ENCODE results near the gene RPL37A.

Gene RPL37A

DNA sequence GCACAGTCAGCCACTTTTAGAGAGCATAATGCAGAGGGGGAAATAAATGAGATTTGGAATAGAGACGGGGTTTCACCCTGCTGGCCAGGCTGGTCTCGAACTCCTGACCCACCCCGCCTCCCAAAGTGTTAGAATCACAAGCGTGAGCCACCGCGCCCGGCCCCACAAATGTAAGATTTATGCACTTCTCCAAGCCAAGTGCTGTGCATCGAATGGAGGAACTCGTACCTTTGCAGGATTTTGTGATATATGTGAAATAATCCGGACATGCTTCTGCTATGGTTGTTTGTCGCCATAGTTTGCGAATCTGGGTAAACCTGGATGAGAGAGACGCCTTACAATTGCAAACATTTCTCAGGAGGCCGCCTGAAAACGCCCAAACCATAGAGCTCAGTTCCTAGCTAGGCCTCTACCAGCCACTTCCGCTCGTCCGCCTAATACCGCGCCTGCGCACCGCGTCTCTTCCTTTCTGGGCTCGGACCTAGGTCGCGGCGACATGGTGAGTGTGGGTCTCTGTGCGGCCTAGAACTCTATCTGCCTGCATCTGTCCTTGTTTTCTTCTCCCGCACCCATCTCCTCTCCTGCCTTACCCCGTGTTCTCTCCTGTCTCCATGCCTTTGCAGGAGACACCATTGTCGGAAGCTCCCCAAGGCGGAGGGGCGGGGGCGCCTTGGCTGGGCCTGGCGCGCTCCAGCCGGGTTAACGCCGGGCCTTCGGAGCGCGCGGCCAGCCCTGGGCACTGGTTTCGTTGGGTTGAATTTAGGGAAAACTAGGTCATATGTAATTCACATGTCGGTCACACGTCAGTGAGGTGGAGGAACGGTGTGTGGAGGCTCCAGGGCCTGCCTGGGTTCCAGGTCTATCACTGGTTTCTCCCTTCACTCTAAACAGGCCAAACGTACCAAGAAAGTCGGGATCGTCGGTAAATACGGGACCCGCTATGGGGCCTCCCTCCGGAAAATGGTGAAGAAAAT is at the start of gene RPL37A:
Gene RPL37A (plus strand): TSS at position 466 of the 974 bp plus-strand sequence. CDS start 31 bp downstream, at position 497.
- peak; percentile 75 to 85 (median 81) for DNase-seq (ENCODE audit: low read depth in 4 of 4, low spot score in 1 of 4)

DNA sequence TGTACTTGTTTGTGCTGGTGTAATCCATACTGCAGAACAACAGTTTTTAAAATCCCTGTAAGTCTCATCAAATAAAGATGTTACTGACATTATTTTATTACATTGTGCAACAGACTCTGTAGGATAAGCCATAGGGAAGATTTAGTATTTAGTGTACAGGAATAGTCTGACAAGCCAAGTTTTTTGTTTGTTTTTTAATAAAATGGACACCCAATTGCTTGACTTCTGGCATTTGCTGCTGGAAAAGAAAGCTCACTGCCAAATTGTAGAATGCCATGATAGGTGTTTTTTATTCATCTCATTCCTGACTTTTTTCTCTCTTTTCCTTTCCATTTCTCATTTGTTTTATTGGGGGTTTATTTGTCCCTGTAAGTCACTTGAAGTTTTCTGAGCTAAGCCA is 48.3 kb upstream of the RPL37A start:
- no peak for DNase-seq (ENCODE audit: low read depth in 4 of 4, low spot score in 1 of 4)

GRCh38 chr2:216450784-216451183 is 47.9 kb upstream of the RPL37A start:
- no peak for DNase-seq (ENCODE audit: low read depth in 4 of 4, low spot score in 1 of 4)

GRCh38 chr2:216453955-216454614 is 44.6 kb upstream of the RPL37A start:
- DNase-seq (ENCODE audit: low read depth in 4 of 4, low spot score in 1 of 4), result no peak

- no peak for DNase-seq (ENCODE audit: low read depth in 4 of 4, low spot score in 1 of 4)
These were observed 35.5 kb upstream of the RPL37A start for GRCh38 chr2:216463148-216463547.

GRCh38 chr2:216464104-216464720 is 34.4 kb upstream of the RPL37A start:
- DNase-seq (ENCODE audit: low read depth in 4 of 4, low spot score in 1 of 4), result no peak

DNA sequence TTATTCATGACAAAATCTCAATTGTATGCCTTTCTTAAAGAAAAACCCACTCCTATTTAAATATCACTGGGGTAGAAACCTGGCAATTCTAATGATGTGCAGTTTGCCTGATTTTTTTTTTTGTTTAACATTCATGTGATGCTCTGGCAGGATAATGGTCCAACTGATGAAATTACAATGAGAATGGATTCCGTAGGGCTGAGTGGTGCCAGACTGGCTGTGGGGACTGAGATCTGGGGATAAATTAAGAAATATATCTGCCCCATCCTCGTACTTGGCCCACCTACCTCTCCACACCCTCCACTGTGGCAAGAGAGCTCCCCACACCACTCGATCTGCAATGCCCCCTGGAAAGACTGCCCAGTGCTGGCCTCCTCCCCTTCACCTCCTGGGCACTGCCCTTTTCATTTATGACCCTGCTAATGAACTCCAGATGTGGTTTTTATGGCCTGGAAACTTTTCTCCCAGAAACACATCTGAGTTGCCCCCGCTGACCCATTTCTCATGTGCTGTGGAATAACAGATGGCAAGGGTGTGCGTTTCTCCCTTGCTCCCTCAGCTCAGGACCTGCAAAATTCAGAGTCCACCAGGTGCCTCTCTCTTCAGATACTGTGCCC is 33.0 kb upstream of the RPL37A start:
- no peak for DNase-seq (ENCODE audit: low read depth in 4 of 4, low spot score in 1 of 4)

DNA sequence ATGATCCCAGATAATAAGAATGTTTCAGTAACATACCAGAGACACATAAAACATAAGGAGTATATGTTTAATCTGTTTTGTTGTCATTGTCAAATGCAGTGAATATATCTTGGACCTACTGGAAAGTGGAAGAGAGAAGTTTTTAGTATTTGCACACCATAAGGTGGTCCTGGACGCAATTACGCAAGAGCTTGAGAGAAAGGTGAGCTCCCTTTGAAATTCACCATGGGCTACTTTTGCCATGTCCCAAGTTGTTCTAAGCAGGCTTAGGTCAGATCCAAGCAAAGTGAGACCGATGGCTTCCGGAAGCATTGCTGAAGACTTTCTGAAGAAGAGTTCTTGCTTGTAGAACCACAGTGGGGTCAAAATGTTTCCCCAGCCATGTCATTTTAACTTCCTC is 30.8 kb upstream of the RPL37A start:
- DNase-seq (ENCODE audit: low read depth in 4 of 4, low spot score in 1 of 4), result no peak

GRCh38 chr2:216469661-216470060 is 29.0 kb upstream of the RPL37A start:
- DNase-seq (ENCODE audit: low read depth in 4 of 4, low spot score in 1 of 4), result no peak

GRCh38 chr2:216473187-216473586 is 25.5 kb upstream of the RPL37A start:
- no peak for DNase-seq (ENCODE audit: low read depth in 4 of 4, low spot score in 1 of 4)

DNA sequence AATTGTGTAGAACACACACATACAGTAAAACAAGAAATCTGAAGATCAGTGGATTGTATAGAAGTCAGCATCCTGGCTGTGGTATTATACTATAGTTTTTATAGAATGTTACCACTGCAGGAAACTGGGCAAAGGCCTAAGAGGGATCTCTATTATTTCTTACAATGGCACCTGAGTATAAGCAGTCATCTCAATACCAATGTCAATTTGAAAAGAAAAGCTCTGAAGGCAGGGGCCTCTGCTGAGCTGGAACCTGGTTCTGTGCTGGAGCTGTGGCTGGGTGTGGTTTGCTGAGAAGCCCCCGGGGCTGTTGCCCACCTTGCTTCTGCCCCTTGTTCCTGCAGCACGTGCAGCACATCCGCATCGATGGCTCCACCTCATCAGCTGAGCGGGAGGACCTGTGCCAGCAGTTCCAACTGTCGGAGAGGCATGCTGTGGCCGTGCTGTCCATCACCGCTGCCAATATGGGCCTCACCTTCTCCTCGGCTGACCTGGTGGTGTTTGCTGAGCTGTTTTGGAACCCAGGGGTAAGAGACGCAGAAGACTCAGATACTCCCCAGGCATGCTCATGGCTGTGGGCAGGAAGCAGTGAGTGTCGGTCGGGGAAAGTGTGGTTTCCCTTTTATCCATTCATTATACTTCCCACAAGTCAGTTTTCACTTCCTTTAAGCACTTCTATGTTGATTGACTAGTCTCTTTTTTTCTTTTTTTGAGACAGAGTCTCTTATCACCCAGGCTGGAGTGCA is 23.5 kb upstream of the RPL37A start:
- DNase-seq (ENCODE audit: low read depth in 4 of 4, low spot score in 1 of 4), result no peak

DNA sequence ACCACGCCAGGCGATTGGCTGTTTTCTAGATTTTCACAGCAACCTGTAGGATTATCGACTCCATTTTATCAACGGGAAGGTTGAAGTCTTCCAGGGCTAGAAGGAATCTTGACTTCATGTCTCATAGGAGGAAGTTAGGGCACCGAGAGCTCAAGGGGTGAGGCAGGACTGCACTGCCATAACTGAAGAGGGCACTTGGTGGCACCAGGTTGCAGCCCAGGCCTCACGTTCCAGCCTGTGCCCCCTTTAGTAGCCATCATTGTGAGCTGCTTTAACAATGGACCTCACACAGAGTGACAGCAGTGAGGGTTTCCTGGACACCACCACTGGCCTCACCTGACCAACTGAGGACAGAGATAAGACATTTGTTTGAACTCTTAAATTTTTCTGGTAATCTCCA is 22.9 kb upstream of the RPL37A start:
- no peak for DNase-seq (ENCODE audit: low read depth in 4 of 4, low spot score in 1 of 4)

DNA sequence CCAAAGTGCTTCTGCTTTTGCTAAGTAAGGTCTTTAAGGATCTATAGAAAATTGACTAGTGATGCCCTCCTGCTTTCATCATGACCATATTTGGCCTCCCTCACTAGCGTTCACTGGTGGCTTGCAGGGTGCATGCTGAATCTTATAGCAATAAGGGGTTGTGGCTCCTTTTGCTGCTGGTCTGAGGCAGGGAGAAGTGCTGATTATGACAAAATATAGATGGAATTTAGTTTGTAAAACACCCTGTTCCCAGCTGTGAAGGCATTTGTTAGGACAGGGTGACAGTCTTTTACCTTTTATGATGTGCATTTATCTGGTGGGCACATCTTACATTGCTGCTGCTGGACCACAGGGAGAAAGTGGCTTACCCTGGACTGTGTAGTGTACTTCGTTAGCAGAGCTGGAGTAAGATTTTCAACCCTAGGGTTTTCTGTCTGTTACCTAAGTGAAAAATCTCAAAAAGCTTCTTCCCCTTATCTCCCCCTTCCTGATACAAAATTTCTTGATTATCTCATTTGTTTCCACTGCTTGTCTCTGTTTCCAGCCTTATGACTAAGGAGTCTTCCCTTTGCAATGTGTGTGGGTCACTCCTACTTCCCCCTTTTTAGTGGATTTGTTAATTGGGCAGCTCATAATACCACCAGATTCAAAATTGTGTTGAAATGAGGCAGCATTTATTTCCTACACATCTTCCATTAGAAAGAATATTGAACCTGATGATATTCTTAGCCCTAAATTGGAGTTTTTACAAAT is 21.2 kb upstream of the RPL37A start:
- no peak for DNase-seq (ENCODE audit: low read depth in 4 of 4, low spot score in 1 of 4)

DNA sequence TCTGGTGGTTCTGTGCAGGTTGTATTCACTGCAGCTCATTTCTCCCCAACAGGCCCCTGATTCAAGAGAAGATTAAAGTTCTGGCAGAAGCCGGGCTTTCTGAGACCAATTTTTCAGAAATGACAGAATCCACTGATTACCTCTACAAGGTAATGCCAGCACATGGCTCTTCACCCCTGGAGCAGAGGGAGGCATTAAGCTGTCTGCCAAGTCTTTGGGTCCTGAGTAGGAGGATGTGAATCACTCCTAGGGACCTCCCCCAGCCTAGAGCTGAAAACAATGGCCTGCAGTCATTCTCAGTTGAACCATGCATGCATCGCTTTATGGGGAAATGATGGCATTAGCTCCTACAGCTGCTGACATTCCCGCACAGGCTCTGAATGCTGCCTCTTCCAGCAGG is 20.5 kb upstream of the RPL37A start:
- DNase-seq (ENCODE audit: low read depth in 4 of 4, low spot score in 1 of 4), result no peak

DNA sequence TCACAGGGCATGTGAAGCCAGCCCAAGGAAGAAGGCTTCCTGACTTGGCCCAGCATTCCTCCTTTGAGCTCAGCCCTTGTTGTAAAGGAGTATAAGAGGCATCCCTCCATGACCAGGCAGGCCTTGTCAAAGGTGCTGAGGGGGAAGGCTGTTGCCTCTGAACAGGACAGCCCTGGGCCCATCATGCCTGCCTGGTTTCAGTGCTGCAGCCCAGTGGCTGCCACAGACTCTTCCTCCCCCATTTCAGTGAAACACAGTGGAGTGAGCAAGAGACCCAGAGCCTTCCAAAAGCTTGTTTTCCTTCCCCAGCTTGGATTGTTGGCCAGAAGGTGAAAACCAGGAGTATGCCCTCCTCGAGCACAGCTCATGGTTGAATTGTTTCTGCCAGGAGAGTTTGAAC is 19.9 kb upstream of the RPL37A start:
- no peak for DNase-seq (ENCODE audit: low read depth in 4 of 4, low spot score in 1 of 4)

DNA sequence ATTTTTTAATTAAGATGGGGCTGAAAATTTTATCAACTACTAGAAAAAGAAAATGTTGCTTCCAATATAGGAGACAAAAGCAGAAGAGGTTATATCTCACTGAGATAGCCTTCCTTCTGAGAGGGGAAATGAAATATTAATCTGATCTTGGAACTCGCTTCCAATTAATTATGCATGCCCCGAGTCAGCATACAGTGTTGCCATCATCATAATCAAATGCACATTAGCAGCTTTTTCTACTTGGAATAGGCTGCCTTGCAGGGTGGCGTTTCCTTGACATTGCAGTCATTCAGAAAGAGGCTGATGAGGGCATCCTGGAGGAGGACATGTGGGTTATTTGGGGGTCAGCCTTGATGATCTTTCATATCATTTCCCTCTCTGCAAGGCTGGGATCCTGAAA is 18.4 kb upstream of the RPL37A start:
- no peak for DNase-seq (ENCODE audit: low read depth in 4 of 4, low spot score in 1 of 4)

DNA sequence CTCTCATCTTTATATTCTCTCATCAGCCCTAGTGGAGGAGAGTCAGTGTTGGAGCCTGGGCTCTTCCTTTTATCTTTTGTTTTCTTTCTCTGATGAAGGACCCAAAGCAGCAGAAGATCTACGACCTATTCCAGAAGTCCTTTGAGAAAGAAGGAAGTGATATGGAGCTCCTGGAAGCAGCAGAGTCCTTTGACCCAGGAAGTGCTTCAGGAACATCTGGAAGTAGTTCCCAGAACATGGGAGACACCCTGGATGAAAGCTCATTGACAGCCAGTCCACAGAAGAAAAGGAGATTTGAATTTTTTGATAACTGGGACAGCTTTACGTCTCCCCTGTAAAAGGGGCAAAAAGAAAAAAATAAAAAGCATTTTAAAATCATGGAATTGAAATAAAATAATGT is 16.0 kb upstream of the RPL37A start:
- no peak for DNase-seq (ENCODE audit: low read depth in 4 of 4, low spot score in 1 of 4)

DNA sequence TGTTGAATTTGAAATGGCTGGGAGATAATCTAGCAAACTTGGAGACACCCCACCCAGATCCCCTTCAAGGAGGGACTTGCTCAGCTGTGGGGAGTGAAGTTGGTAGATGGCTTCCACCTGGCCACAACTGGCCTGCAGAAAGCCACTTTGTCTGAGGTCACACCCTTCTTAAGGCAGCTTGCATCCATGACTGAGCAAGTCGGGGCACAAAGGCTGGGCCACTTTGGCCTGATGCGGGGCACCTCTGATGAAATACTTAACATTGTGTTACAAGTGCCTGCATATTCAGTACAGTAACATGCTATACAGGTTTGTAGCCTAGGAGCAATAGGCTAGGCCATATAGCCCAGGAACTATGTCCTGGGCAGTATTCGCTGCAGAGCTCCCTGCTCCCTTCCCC is 13.4 kb upstream of the RPL37A start:
- no peak for DNase-seq (ENCODE audit: low read depth in 4 of 4, low spot score in 1 of 4)

GRCh38 chr2:216485745-216486144 is 12.9 kb upstream of the RPL37A start:
- no peak for DNase-seq (ENCODE audit: low read depth in 4 of 4, low spot score in 1 of 4)

- DNase-seq (ENCODE audit: low read depth in 4 of 4, low spot score in 1 of 4), result no peak
These were observed 12.4 kb upstream of the RPL37A start for GRCh38 chr2:216486271-216486670.

All from stimulated activated CD4-positive, alpha-beta T cell treated with anti-CD3 and anti-CD28 coated beads, Interleukin-1b, Interleukin-23, amount 100 ng/mL, for 24 hours (primary cell).